ENCODE results near the gene DCAF12.

DNA sequence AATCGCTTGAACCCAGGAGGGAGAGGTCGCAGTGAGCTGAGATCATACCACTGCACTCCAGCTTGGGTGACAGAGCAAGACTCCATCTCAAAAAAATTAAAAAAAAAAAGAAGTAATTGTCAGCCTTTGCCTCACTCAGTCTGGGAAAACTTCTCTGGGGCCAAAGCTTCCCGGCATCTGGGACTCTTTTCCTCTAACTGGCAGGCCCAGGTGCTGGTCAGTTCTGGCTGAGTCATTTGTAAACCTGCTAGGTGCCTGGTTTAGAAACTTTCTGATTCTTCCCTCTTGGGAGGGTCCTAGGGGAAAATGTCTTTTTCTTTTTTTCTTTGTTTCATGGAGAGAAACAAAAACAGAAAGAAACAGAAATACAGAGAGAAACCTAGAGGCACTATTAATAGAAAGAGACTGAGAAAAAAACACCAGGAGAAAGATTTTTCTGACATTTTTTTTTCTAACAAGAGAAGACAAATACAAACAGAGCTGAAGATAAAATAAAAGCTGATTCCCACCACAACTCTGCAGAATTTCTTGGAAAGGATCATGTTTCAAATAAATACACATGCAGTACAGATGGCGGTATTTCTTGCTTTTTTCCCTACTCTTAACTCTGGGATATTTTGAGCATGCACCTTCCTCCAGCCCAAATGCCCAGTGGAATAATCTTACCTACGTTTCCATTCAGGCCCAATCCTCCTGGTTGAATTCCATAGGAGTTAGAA lies 55.7 kb downstream of the DCAF12 start:
- TF ChIP-seq CTCF (IDR thresholded peaks at IDR 0.05), result no peak
- TF ChIP-seq RCOR1 (IDR thresholded peaks at IDR 0.05; ENCODE audit: low read length), result no peak
- no peak for TF ChIP-seq EP300 (IDR thresholded peaks at IDR 0.05; ENCODE audit: borderline replicate concordance in 1 of 2, low read depth in 1 of 2, low read length in 1 of 2)
- TF ChIP-seq POLR2AphosphoS5 (IDR thresholded peaks at IDR 0.05; ENCODE audit: low read depth, low read length), result no peak
- TF ChIP-seq FOXJ3 (CRISPR knock-in tag; IDR thresholded peaks at IDR 0.05), result no peak
- TF ChIP-seq, protein P1, sequence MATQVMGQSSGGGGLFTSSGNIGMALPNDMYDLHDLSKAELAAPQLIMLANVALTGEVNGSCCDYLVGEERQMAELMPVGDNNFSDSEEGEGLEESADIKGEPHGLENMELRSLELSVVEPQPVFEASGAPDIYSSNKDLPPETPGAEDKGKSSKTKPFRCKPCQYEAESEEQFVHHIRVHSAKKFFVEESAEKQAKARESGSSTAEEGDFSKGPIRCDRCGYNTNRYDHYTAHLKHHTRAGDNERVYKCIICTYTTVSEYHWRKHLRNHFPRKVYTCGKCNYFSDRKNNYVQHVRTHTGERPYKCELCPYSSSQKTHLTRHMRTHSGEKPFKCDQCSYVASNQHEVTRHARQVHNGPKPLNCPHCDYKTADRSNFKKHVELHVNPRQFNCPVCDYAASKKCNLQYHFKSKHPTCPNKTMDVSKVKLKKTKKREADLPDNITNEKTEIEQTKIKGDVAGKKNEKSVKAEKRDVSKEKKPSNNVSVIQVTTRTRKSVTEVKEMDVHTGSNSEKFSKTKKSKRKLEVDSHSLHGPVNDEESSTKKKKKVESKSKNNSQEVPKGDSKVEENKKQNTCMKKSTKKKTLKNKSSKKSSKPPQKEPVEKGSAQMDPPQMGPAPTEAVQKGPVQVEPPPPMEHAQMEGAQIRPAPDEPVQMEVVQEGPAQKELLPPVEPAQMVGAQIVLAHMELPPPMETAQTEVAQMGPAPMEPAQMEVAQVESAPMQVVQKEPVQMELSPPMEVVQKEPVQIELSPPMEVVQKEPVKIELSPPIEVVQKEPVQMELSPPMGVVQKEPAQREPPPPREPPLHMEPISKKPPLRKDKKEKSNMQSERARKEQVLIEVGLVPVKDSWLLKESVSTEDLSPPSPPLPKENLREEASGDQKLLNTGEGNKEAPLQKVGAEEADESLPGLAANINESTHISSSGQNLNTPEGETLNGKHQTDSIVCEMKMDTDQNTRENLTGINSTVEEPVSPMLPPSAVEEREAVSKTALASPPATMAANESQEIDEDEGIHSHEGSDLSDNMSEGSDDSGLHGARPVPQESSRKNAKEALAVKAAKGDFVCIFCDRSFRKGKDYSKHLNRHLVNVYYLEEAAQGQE (IDR thresholded peaks at IDR 0.05; ENCODE audit: low read depth, low read length), result no peak
- TF ChIP-seq, protein P2, sequence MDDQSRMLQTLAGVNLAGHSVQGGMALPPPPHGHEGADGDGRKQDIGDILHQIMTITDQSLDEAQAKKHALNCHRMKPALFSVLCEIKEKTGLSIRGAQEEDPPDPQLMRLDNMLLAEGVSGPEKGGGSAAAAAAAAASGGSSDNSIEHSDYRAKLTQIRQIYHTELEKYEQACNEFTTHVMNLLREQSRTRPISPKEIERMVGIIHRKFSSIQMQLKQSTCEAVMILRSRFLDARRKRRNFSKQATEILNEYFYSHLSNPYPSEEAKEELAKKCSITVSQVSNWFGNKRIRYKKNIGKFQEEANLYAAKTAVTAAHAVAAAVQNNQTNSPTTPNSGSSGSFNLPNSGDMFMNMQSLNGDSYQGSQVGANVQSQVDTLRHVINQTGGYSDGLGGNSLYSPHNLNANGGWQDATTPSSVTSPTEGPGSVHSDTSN (IDR thresholded peaks at IDR 0.05), result no peak
- TF ChIP-seq RAD21 (IDR thresholded peaks at IDR 0.05; ENCODE audit: low read length), result no peak
- TF ChIP-seq, protein P3, sequence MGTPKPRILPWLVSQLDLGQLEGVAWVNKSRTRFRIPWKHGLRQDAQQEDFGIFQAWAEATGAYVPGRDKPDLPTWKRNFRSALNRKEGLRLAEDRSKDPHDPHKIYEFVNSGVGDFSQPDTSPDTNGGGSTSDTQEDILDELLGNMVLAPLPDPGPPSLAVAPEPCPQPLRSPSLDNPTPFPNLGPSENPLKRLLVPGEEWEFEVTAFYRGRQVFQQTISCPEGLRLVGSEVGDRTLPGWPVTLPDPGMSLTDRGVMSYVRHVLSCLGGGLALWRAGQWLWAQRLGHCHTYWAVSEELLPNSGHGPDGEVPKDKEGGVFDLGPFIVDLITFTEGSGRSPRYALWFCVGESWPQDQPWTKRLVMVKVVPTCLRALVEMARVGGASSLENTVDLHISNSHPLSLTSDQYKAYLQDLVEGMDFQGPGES (IDR thresholded peaks at IDR 0.05; ENCODE audit: low read depth, low read length), result no peak

All from SK-N-SH (cell line).